ENCODE measurements around the gene UBTF. TPM values are rescaled to one million over a fixed set of nuclear protein-coding genes. Genes with fewer than 3 reads are reported as not detected.

The UBTF gene
- total RNA-seq, 4 donors from 2014 or later, result 32.9 to 60.2 (median 41.2) TPM

DNA sequence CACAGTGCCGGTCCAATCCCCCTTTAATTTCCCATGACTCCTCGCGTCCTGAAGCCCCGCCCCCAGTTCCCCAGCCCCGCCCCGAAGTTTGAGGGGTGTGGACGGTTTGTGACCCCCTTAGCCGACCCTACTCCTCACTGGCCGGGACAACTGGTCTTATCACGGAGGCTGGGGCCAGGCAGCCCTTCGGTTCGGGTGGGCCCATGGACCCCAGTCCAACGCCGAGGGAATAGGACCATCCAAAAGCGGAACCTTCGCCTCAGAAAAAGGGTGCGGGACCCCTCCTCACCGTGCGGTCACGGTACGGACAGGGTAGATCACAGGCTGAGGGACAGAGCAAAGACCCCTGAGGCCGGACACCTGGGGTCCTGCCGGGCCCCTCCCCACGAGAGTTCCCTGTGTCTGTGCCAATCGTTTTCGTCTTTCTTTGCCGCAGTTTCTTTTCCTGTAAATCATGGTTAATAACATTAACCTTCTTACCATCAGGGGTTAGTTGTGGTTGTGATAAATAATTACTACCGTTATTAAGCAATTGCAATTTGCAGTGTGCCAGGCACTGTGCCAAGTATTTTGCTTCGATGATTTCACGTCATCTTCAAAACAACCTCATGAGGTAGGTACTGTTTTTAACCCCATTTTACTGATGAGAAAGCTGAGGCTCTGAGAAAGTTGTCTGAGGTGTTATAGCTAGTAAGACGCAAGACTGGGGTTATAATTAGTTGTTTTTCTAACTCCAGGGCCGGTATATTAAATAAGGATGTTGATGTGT lies 32.2 kb downstream of the UBTF start:
- peak; percentile 69 for ATAC-seq (ENCODE audit: low FRiP score)
- DNase-seq (ENCODE audit: low spot score), result peak; percentile 59
- TF ChIP-seq, protein P1, sequence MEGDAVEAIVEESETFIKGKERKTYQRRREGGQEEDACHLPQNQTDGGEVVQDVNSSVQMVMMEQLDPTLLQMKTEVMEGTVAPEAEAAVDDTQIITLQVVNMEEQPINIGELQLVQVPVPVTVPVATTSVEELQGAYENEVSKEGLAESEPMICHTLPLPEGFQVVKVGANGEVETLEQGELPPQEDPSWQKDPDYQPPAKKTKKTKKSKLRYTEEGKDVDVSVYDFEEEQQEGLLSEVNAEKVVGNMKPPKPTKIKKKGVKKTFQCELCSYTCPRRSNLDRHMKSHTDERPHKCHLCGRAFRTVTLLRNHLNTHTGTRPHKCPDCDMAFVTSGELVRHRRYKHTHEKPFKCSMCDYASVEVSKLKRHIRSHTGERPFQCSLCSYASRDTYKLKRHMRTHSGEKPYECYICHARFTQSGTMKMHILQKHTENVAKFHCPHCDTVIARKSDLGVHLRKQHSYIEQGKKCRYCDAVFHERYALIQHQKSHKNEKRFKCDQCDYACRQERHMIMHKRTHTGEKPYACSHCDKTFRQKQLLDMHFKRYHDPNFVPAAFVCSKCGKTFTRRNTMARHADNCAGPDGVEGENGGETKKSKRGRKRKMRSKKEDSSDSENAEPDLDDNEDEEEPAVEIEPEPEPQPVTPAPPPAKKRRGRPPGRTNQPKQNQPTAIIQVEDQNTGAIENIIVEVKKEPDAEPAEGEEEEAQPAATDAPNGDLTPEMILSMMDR (IDR thresholded peaks at IDR 0.05), result no peak

DNA sequence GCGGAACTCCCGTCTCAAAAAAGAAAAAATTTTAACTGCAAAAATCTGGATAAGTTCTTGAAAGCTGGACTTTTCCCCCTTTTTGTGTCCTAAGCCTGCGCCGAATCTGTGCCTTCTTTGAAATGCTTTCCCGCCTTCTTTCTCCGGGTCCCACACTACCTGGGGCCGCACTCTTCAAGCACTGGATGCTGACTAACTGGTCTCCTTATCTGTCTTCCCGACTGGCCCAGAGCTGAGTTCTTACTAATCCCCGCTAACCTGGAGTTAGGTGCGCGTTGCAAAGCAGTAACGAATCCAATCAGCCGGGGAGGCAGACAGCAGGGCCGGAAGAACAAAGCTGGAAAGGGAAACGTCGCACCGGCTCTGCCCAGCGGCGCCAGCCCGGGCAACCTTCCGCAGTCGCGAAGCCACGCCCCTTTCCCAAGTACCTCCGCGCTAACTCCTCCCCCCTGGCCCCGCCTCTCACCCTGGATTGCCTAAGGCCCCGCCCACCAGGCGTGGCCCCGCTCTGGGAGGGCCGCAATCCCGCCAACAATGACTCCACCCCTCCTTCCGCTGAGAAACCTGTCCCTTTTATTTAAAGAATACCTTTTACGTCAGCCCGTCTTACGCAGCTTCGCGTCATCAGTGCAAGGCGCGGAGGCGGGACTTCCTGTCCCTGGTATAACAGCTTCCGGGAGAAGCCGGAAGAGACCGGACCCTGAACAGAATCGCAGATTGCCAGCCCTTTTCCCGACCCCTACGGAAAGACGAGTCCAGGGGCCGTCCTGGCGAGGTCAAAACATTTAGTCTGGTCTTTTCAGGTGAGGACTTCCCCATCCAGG lies 33.0 kb downstream of the UBTF start, which contains the start of gene TMUB2:
TMUB2 (plus strand) TSS at position 666 of the 824 bp plus-strand sequence. CDS start 737 bp downstream, outside the sequence.
- TF ChIP-seq, protein P1 (IDR thresholded peaks at IDR 0.05), result no peak
- ATAC-seq (ENCODE audit: low FRiP score), result peak; percentile 95

DNA sequence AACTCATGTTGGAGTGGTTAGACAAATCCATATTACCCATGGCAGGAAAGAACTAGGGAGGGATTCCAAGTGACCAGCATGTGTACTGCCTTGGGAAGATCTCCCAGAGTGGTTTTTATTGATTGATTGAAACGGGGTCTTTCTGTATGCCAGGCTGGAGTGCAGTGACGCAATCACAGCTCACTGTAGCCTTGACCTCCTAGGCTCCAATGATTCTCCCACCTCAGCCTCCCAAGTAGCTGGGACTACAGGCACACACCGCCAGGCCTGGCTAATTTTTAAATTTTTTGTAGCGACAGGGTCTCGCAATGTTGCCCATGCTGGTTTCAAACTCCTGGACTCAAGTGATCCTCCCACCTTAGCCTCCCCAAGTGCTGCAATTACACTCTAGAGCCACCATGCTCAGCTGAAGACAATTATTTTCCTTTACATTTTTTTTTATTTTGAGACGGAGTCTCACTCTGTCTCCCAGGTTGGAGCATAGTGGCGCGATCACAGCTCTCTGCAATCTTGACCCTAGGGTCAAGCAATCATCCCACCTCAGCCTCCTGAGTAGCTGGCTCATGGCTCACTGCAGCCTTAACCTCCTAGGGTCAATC lies 35.2 kb downstream of the UBTF start:
- TF ChIP-seq, protein P1 (IDR thresholded peaks at IDR 0.05), result no peak
- ATAC-seq (ENCODE audit: low FRiP score) (no peak), DNase-seq (ENCODE audit: low spot score) (no peak)

More for the DNA sequence above, 33.0 kb downstream of the UBTF start, which contains the start of gene TMUB2:
- peak; percentile 95 for DNase-seq (ENCODE audit: low spot score)

DNA sequence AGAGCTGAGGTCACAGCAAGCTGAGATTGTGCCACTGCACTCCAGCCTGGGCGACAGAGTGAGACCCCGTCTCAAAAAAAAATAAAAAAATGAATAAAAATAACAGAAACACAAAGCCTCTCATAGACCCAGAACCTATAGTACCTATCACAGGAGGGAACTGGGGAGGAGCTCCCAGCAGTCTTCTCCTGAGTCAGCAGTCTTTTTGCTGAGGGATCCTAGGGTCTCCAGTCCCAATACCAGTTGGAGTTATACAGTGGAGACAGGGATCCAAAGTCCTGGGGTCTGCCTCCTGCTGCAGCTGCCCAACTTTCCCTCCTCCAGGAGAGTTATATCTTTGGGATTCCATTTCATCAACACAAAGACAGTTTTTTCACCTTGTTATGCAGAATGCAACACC lies 36.5 kb downstream of the UBTF start:
- TF ChIP-seq, protein P1 (IDR thresholded peaks at IDR 0.05), result no peak
- no peak for ATAC-seq (ENCODE audit: low FRiP score)
- no peak for DNase-seq (ENCODE audit: low spot score)

DNA sequence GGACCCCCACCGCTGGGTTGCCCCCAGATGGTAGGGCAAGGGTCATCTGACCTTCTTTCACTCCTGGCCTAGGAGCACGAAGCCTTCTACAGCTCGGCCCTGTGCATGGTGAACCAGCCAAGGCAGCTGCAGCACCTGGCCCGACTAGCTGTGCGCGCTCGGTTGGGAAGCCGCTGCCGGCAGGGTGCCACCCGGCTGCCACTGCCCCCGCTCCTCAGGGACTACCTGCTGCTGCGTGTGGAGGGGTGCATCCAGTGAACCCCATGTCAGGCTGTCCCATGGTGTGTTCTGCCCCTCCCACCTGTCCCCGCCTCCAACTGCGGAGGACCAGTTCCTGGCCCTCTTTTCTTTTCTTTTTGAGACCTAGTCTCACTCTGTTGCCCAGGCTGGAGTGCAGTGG lies 41.3 kb downstream of the UBTF start:
- TF ChIP-seq, protein P1 (IDR thresholded peaks at IDR 0.05), result no peak
- ATAC-seq (ENCODE audit: low FRiP score), result no peak
- no peak for DNase-seq (ENCODE audit: low spot score)

DNA sequence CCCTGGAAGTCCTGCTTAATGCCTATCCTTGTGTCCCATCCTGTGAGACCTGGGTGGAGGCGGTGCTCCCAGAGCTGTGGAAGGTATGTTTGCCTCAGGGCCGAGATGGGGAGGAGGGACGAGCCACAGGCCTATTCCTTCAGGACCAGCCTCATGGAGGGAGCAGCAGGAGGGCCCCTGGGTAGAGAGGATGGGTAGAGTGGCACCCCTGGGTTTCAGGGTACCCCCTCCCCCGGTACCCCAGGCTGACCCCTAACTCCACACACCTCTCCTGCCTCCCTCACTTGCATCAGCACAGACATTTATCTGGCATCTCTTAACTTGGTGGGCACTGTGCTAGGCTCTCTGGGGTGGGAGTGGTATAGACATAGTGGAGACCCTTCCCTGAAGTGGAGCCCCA lies 41.8 kb downstream of the UBTF start:
- TF ChIP-seq, protein P1 (IDR thresholded peaks at IDR 0.05), result no peak
- DNase-seq (ENCODE audit: low spot score) (no peak), ATAC-seq (ENCODE audit: low FRiP score) (no peak)

All from omental fat pad (tissue), 4 donors.